GM19238 (cell line): Measurements from ENCODE around the gene SLC2A9.
"Not testable (repeated sequence)": the region's sequence is repeated elsewhere in the genome, so short reads cannot be mapped to it uniquely, and the experiment has no call there.

Experiments
- DNase-seq: peaks from one replicate; pipeline ENCODE4 v3.0.0; 2011; ENCODE audit warnings: low spot score; ENCODE audit not compliant: insufficient read length

SLC2A9 gene

DNA sequence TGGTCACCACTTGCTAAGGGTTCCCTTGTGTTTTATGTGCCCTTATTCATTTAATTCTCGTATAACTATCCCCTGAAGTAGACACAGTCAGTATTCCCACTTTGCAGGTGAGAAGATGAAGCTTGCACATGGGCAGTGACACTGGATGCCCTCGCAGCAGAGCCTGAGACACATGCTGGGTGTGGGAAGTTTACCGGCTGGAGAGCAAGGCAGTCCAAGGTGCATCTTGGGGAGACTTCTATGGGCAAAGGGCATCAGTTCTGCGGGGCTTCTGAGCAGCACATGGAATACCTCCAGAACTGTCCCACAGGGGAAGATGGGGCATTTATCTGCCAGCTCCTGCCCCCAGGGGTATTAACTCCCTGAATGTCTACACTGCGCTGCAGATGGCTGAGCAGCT lies 92.2 kb downstream of the SLC2A9 start:
- DNase-seq = no peak

DNA sequence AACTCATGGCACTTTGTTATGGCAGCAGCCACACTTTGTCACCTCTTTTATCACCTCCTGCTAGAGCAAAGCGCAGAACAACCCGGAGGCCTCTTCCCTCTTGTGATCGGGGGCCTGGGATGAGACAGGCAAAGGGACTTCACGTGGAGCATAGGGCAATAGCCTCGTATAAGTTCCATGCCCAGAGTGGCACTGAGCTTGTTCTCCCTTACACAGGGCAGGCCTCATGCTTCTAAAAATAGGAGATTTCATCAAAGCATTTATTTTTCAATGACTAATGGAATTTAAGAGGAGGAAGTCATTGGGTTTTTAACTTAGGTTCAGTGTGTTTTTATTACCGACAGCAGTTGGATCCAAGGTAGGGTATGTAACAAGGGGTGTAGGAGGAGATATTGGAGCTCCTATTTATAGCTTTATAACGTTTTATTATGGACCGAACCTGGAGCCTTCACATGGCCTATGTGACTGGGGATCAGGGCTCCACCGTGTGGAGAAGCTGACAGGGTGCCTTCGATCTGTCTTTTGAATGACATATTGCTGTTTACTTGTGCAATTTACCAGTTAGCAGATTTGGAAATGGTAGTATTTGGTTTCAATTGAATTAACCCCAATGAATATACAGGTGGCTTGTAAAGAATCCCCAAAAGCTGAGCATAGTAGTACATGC lies 93.8 kb downstream of the SLC2A9 start:
- no peak for DNase-seq

DNA sequence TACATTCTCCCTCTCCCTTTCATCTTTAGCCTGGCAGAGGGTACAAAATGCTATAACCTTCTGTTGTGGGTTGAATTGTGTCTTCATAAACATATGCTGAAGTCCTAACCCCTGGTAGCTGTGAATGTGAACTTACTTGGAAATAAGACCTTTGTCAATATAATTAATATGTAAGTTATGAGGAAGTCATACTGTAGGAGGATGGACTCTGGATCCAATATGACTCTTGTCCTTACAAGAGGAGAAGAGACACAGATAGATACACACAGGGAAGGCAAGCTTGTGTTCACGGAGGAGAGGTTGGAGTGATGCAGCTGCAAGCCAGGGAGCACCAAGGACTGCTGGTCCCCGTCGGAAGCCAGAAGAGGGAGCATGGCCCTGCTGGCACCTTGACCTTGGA lies 94.7 kb downstream of the SLC2A9 start:
- no peak for DNase-seq

DNA sequence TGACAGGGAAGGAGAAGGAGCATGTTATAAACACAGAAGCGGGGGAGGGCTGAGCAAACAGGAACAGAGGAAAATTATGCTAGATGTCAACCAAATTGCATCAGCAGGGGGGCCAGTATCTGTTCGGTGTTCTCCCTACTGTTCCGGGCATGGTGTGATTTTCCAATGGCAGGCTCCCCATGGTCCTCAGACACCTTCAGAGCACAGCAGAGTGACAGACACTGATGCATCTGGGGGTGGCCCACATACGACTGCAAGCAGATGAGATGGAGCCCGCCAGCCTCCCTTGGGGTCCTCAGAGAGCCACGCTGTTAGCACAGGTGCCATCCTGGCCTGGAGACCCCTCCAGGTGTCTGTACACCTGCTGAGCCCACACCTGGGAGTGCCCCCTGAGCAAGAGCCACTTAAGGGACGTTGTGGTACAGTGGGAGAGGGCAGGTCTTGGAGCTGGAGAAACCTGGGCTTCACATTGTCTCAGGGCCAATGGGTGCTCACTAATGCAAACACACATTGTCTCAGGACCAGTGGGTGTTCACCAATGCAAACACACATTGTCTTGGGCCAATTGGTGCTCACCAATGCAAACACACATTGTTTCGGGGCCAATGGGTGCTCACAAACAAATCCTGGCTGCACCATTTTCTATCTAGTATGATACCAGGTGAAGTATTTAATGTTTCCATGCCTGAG lies 95.4 kb downstream of the SLC2A9 start:
- no peak for DNase-seq

DNA sequence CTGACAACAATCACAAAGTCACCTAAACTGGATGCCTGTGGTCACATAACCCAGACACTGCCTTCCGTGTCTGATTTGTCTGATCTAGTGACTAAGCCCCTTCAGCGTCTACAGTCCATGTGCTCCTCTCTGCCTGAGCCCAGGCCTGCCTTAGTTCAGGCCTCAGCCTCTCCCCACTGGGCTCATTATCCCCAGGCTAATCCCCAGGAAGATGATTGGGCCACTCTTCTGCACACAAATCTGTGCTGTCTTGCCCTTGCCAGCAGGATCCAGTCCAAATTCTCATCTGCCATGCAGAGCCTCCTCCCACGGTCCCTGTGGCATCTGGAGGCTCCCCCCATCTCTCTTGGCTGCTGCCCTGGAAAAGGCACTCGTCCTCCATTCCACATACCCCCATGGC lies 96.5 kb downstream of the SLC2A9 start:
- no peak for DNase-seq

DNA sequence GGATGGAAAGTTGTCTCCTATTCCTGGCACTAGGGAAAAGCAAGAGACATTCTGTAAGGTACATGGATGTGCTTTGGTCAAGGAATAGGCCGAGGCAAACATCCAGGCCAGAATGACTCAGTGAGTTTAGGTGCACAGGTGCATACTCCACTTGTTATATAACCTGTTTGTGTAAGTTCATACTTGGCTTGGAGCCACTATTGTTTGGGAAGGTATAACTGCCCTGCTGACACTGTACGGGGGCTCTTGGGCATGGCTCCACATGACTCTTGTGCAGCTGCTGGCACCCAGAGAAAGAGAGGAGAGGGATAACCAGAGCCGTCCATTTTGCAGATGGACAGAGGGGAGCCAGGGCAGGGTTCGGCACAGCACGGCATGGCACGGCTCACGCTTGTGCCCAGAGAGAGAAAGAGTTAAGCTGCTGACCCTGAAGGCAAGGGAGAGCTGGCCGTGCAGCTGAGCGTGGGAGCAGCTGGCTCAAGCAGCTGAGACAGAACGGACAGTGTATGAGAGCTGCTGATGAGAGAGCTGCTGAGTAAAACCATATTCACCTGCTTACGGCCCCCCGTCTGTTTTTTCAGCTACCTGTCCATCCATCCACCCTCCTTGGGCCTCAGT lies 98.0 kb downstream of the SLC2A9 start:
- no peak for DNase-seq

DNA sequence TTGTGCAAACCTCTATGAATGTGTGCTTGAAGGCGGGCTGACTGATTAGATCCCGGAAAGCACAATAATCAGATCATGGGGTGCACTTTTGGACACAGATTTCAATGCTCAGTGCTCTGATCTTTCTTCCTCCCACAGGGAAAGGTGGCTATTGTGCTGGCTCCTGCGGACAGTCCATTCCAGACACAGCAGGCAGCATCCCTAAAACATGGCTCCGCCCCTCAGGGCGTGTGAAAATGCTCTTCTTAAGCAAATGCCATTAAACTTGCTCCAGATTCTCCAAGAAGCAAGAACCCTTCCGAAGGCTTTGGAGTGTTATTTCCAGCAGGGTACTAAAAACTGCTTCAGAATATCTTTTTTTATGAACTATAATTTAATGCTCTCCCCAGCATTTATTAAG lies 100.0 kb downstream of the SLC2A9 start:
- no peak for DNase-seq

DNA sequence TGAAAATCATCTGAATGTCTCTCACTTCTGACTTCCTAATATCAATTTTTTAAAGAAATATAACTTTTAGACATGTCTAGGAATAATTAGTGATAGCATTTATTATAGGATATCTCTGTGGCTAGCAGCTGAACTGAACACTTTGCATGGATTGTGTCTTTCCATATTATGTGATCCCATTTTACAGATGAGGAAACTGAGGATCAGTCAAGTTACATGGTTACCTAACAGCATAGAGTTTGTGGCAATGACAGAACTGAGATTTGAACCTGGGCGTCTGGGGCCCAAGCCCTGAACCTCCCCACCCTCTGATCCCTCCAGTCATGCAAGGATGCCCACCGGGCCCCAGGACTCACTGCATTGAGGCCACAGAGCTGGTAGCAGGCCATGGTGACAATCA lies 101.3 kb downstream of the SLC2A9 start:
- DNase-seq = no peak

DNA sequence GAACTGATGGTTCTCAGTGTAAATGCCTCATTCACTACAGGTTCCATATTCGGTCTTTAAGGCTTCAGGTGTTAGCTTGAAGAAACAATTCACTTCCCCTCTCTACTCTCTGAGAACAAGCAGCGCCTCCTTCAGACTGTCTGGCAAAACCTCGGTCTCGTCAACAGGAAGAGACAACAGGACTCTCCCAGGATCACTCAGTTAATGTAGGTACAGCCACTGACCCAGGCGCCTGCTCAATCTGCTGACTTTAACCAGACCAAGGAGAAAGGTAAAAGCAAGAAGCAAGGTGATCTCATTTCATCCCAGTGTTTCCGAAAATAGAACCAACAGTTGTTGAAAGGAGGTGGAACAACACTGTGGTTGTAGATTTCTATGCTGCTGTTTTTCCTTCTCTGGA lies 102.2 kb downstream of the SLC2A9 start:
- DNase-seq = no peak

DNA sequence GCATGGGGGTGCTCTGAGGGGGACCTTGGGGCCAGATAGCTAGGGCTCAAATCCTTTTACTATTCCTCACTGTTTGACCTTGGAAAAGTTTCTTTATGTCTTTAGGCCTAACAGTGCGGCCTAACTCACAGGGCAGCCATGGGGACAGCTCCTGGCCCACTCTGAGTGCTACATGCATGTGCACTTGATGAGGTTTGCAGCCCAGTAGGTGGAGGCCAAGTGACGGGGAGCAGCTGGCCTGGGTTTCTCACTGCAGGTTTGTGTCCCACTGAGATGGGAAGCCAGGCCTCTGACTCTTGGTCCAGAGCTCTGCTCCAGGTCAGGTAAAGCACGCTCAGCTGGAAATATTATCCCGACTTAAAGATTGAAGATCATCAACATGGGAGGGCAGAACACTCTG lies 102.8 kb downstream of the SLC2A9 start:
- DNase-seq = no peak

DNA sequence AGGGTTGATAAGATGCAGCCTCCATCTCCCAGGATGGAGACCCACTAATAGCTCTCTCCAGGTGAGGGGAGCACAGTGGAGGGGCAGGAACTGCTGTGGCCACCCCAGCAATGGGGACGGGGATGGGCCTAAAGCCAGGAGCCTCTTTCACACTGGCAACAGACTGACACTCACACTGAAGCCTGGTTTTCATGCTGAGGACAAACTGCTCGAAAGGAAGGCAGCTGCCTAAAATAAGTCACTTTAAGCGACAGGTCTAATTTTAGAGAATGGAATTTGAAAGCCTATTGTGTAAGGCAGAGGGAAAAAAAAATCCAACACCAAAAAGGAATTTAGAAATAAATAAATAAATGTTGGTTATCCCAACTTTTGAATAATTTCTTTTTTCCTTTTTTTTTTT lies 104.4 kb downstream of the SLC2A9 start:
- DNase-seq = no peak

DNA sequence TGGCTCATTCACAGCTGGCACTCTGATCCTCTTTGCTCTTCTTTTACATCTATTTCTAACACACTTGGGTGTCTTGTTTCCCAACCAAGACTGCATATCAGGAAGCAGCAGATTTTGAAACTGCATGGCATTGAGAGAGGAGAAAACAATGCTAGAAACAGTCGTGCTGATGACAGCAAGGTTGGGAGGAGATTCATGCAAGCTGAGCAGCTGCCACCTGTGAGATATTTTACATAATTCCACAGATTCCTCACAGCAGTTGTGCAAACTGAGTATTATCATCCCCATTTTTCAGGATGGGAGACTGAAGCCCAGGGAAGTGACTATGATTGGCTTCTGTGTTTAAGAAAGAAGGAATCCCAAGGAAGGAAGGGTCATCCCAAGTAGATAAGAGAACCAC lies 105.0 kb downstream of the SLC2A9 start:
- DNase-seq = no peak

DNA sequence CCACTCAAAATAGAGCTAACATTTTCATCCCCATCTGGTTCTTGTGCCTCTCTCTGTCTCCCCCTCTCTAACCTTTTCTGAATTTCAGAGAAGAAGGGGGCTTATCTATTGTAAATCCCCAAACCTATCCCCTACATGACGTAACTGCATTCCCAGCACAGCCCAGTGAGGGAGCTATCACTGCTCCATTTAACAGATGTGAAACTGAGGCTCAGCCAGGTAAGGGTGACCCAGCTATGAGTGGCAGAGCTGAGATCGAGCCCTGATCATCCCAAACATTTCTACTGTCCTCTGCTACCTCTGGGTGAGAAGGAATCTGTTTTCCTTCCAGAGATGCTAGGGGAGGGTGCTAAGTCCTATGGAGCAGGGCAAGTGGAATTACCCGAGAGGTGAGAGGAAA lies 107.5 kb downstream of the SLC2A9 start:
- DNase-seq = no peak

DNA sequence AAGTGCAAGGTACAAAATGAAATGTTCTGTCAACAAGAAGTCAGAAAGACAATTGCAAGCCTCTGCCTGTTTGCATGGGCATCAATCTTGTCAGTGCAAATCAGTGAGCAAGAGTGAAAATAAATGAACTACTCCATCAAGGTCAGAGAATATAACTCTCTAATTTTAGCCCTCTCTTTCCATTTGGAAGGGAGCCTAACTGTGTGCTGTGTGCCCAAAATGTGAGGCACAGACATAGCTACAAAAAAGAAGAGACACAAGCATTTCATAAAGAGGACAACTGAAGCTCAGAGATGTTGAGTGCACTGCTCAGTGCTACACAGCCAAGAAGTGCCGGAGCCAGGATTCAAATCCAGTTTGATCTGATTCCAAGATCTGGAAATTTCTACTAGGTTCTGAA lies 114.3 kb downstream of the SLC2A9 start:
- DNase-seq = no peak

DNA sequence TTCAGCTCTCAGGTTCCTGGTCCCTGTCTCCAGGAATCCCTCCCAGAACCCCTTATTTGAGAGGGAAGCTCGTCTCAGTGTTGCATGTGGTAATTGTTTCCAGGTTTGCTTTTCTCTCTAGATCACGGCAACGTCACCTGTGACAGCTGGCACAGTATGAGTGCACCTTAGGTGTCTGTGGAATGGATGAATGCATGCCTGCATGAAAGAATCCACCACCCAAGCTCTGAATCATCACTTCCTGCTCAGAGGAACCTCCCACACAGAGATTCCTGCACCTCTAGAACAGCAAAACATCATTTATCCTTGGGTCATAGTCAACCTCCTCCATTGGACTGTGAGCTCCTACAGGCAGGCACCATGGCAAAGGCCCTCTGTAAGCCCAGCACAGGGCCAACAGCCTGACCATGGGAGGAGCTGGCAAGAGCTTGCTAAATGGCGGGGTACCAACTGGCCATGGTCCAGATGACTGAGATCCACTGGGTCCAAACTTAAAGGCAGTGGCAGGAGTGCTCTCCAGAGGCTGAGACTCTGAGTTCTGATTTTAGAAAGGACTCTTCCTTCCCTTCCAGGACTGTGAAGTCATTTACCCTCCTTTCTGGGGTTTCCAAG lies 116.2 kb downstream of the SLC2A9 start:
- DNase-seq = no peak

DNA sequence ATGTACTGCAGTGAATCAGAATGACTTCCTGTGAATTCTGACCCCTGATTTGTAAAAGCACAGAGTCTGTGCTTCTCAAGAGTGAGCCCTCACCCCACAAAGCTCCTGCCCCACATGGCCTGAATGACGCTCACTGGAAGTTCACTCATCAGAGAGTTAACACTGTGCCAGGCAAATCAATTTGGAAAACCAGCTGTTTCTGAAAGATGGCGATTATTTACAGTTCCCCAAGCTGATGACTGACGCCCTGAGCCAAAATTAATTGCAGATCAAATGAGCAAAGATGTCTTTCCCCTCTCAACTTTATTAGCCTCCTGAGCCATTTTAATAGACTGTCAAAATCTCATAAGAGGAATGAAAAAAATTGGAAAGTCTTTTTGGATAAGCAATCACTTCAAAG lies 118.0 kb downstream of the SLC2A9 start:
- no peak for DNase-seq

DNA sequence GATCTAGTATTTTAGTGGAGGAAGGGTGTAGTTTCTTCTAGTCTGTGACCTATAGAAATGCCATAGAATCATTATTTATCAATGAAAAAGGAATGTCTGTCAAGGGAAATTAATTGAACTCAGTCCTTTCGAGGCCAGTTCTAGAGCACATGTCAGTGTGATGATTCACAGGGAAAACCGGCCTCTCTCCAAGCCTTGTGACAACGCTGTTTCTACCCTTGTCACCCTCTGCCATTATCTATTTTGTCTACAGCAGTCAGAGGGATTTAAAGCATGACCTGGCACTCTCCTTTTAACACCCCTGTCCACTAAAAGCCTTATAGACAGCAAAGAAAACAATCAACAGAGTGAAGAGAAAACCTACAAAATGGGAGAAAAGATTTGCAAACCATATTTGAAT lies 120.0 kb downstream of the SLC2A9 start:
- DNase-seq = no peak

DNA sequence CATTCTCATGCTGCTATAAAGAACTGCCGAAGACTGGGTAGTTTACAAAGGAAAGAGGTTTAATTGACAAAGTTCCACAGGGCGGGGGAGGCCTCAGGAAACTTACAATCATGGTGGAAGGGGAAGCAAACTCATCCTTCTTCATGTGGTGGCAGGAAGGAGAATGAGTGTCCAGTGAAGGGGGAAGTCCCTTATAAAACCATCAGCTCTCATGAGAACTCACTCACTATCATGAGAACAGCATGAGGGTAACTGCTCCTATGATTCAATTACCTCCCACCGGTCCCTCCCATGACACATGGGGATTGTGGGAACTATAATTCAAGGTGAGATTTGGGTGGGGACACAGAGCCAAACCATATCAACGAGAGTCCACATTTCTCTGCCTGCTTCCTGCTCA lies 120.7 kb downstream of the SLC2A9 start:
- not testable (repeated sequence) for DNase-seq

DNA sequence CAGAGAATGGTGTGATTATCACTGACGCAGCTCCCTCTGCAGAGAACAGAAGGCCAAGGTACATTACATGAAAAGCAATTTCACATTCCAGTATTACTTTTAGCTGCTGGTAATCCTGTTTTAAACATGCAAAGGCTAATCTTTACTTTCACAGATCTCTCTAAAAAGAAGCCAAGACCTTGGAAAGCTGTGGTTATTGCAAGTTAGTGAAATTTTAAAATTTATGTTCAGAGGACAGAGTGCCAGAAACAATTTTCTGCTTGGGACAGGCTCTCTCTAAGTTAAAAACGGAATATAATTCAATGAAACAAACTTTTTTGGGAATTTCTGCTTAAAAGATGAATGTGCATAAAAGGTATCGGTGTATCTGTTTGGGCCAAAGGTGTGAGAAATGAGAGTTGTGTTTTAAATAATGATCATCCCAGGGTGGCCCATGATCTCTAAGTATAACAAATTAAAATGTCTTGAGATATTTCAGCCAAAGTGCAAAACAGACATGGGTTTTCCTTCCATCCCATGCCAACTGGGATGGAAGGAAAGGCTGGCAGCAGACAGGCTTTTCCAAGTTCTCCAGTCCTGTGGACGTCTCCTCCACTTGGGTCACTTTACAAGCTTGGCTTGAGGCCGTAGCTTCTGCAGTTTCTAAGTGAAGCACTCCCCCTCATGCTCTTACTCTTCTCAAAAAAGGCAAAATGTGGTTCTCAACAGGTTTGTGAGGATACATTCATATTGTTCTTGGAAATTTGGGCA lies 121.8 kb downstream of the SLC2A9 start:
- no peak for DNase-seq

DNA sequence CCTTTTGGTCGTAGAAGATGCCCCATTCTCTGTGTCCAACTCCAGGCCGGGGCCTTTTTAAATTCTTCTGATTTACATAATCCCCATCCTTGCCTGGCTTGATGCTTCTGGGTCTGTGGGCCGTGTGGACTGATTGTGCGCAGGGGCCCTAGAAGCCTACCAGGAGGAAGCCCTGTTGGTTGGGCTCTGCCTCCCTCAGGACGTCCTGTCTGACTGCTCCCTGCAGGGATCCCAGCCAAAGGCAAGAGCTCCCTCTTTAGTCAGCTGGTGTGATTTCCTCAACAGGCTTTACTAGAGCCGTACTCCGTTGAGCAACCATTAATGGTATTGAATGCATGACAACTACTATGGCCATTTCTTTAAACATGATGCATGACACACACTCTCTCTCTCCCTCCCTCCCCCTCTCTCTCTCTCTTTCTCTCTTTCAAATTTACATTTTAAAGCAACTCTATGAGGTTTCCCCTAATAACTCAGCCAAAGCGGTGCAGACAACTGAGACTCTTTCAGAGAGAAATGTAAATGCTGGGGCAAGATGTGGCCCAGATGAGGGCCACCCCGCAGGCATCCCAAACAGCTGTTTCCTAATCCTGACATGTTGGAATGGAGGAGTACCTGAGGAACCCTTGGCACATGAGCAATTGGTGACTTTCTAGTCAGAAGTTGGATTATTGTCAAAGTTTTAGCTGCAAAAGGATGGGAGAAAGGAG lies 122.5 kb downstream of the SLC2A9 start:
- DNase-seq = no peak

DNA sequence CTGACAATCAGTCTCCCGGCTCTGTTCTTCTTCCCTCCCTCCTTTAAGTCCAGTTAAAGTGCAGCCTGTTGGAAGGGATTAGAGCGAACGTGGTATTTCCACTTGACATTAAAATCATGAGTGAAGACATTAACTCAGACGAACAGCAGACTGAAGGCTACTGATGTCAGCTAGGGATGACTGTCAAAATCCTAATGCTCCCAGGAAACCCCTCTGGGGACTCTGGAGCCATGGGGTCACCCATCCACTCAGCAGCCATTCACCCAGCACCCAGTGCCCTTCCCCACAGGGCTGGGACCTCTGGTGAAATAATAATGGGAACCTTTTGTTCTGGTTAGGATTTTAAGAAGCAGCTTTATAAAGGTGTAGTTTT lies 126.0 kb downstream of the SLC2A9 start:
- no peak for DNase-seq
